ENCODE data around the gene DAZAP1.

DAZAP1 gene

GRCh38 chr19:1445185-1445931, 38.0 kb downstream of the DAZAP1 start:
- peak; percentile 49 for DNase-seq

GRCh38 chr19:1445932-1446712, 38.7 kb downstream of the DAZAP1 start:
- DNase-seq, result peak; percentile 32

DNA sequence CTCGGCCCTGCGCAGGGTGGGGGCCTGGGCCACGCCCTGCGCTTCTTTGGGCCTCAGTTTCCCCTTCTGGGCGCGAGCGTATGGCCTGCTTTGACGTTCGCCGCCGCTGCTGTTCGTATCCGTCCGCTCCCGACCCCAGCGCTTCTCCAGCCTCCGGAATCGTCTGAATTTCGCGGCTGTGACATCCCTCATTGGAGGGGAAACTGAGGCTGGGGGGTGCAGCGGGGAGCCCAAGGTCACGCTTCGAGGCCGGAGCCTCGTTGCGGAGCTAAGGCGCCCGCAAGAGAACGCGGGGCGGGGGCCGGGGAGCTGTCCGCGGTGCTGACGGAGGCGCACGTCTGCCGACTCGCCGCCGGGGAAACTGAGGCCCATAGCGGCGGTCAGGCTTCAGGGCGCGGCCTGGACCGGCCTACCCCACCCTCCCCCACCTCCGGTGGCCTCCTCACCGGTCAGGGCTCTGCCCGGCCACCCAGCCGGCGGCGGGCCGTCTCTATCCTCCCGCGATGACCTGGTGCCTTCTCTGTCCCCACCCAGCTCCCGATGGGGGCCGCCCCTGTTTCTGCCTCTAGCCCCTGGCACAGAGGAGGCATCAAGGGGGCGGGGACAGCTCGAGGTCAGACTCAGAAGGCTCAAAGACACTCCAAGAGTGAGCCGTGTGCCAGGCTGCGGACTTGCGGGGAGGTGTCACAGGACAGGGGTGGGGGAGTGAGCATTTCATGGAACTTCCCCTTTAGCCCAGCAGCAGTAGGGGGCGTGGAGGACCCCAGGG, 39.5 kb downstream of the DAZAP1 start:
- DNase-seq, result no peak

GRCh38 chr19:1447504-1447903, 40.1 kb downstream of the DAZAP1 start:
- DNase-seq, result no peak

GRCh38 chr19:1447944-1448343, 40.6 kb downstream of the DAZAP1 start:
- no peak for DNase-seq

- DNase-seq, result peak; percentile 73
Observed at GRCh38 chr19:1449467-1450442, 42.4 kb downstream of the DAZAP1 start, which contains the start of gene APC2. TSS of gene APC2 (plus strand) at chr19:1450121. CDS start at chr19:1453002, 2,881 bp downstream.

DNA sequence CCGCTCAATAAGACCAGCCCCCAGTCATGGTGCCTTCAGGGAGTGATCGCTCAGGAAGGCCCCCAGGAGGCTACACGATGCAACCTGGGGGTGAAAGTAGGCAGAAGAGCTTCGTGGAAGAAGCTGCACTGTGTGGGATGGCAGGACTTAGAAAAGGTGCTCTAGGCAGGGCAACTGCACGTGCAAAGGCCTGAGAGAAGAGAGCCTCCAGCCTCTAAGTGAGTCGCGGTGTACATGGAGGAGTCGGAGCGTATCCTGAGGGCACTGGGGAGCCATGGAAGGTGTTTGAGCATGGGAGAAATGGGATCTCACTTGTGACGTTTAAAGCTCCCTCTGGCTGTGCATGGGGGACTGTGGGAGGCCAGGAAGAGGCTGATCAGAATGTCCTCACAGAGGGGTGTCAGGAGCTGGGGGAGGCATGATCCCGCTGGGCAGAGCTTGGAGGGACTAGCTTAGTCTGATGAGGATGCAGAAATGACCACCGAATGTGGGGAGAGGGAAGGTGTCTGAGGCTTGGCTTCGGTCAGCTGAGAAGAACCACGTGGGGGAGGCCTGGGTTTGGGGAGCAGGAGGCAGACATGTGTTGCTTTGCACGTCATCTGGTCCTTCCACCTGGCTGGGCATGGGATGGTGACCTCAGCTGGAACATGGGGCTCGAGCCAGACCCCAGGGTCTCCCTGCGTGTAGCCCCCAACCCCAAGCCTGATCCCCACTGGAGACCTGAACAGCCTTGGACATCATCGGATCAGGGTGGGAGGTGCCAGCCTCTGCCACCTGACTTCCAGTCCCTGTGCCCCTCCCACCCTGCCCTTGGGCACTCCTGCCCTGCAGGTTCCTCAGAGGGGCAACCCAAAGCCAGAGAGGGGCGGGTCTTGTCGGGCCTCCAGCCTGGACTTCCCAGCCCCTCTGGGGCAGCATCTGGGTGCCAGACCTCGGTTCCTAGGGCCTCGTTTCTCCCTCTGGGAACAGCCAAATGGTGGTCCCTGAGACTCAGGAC, 43.6 kb downstream of the DAZAP1 start:
- no peak for DNase-seq

GRCh38 chr19:1451916-1452801, 44.8 kb downstream of the DAZAP1 start:
- no peak for DNase-seq

GRCh38 chr19:1452802-1453524, 45.6 kb downstream of the DAZAP1 start:
- no peak for DNase-seq

DNA sequence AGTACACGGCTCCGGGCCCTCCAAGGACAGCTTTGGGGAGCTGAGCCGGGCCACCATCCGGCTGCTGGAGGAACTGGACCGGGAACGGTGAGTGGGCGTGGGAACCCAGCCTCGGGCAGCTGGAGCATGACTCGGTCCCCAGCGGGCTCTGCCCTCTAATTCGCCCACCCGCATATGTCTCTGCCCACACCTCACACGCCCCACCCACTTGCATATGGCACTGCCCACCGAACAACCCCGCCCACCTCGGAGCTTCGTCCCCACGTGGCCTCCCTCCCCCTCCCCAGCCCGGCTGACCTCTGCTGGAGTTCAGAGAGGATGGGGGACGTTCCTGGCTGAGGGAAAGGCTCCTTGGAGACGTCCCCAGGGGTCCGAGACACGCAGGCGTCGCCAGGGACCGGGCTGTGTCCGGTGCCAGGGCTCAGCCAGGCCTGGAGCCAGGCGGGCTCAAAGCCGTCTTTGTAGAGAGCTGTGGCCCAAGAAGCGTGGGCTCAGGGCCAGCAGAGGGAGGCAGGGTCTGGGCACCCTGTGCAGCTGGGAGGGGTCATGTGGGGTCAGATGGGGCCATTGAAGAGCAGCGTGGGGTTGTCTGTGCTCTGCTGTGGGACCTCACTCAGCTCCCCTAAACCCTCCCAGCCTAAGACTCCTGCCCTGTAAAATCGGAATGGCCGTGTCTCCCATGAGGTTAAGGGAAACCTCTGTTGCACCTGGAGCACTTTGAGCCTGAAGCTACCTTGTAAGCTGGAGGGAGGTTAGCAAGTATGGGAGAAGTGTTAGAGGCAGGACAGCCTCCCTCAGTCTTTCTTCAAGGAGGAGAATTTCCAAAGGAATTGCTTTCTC, 46.4 kb downstream of the DAZAP1 start:
- DNase-seq, result no peak

DNA sequence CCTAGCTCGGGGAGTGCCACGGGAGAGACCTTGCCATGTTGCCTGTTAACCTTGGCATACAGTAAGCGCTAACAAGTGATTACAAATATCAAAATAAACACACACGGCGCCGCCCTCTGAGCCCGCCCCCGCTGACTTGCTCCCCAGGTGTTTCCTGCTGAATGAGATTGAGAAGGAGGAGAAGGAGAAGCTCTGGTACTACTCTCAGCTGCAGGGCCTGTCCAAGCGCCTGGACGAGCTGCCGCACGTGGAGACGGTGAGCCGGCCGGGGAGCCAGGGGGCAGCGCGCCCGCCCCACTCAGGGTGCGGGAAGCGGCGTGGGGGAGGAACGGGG, 47.6 kb downstream of the DAZAP1 start:
- DNase-seq, result no peak

DNA sequence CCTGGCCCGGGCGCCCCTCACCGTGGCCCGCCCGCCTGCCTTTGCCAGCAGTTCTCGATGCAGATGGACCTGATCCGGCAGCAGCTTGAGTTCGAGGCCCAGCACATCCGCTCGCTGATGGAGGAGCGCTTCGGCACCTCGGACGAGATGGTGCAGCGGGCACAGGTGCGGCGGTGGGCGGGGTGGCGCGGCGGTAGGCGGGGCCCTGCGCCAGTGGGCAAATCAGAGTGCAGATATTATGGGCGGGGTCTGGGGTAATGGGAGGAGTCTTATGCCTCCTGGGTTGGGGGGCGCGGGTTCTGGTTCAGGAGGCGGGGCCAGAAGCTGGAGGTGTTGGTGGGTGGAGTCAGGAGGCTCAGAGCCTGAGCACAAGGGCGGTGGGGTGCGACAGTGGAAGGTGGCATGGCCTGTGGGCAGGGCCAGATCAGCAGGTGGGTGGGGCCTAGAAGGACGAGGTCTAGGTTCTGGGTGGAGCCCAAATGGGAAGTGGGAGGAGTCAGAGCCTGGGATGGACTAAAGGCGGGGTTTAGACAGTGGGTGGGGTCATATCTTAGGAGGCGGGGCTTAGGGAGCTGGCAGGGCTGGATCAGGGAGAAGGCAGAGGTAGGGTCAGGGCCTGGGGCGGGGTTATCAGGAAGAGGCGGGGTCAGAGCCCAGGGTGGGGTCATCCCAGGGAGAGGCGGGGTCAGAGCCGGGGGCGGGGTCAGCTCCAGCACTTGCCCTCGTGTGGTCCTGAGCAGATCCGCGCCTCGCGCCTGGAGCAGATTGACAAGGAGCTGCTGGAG, 48.1 kb downstream of the DAZAP1 start:
- DNase-seq, result no peak

DNA sequence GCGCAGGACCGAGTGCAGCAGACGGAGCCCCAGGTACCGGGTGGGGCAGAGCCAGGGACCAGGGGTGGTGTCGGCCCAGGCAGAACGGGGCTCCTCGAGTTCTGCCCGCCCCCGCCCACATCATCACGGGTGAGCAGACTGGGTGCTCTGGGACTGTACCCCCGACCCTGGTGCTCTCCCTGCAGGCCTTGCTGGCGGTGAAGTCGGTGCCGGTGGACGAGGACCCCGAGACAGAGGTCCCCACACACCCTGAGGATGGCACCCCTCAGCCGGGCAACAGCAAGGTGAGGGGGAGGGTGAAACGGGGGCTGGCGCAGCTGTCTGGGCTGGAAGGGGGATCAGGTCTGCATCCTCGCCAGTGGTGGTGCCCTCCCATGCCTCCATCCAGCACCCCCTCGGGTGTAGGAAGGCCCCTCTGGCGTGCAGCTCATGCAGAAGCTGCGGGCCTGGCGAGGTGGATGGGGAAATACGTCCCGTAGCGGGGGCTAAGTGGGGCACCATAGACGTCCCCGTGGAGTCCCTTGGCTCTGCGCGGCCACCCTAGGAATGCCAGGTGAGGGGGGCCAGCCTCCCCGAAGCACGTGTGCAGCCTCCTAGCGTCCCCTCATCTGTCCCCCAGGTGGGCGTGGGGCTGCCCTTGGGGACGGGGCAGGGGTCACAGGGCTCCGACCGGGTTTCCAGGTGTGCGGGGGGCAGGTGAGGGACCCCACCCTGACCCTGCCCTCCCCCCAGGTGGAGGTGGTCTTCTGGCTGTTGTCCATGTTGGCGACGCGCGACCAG, 48.9 kb downstream of the DAZAP1 start:
- DNase-seq, result no peak

GRCh38 chr19:1457031-1457739, 49.8 kb downstream of the DAZAP1 start:
- no peak for DNase-seq

GRCh38 chr19:1457892-1458291, 50.5 kb downstream of the DAZAP1 start:
- no peak for DNase-seq

DNA sequence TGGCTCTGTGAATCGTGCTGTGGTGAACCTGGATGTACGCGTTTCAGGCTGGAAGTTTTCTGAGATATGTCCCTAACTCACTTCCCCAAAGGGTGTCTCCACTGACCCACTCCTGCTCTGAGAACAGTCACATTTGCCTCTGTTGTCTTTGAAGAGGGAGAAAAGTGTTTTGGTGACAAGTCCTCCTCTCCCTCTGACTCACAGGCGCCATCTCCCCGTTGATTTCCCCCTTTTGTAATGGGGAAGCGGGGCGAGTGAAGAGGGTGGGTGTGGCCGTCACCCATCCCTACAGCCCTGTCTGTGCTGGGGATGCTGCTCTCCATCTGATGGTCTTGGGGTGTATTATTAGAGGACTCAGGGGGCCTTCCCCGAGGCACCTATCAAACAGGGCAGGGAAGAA, 52.1 kb downstream of the DAZAP1 start:
- DNase-seq, result no peak
